ENCODE data around the gene ACTG1. TPM values are rescaled to one million over a fixed set of nuclear protein-coding genes. Genes with fewer than 3 reads are reported as not detected.

Gene ACTG1
- total RNA-seq, 1 donor from 2014 or later: 4,575 TPM

GRCh38 chr17:81488276-81488860, 24.2 kb downstream of the ACTG1 start:
- Mint-ChIP-seq H3K9me3 (ENCODE audit: low read depth) (no peaks in the 10 kb centered on the region), H3K27ac (ENCODE audit: unreplicated experiment) (no peak overlapping the region), H3K4me1 (ENCODE audit: low read depth) (peaks cover 15% of the 10 kb centered on the region), H3K36me3 (ENCODE audit: low read depth) (no peaks in the 10 kb centered on the region), H3K4me3 (ENCODE audit: unreplicated experiment) (peak overlapping the region; percentile 19), H3K27me3 (ENCODE audit: low read depth) (peaks cover 5% of the 10 kb centered on the region)
- no peak for TF ChIP-seq CTCF (IDR thresholded peaks at IDR 0.05)
- DNase-seq (ENCODE audit: low spot score): peak; percentile 80

GRCh38 chr17:81487487-81488275, 24.9 kb downstream of the ACTG1 start:
- no peak overlapping the region for H3K27ac Mint-ChIP-seq (ENCODE audit: unreplicated experiment)
- H3K27me3 Mint-ChIP-seq (ENCODE audit: low read depth): peaks cover 5% of the 10 kb centered on the region
- H3K9me3 Mint-ChIP-seq (ENCODE audit: low read depth): no peaks in the 10 kb centered on the region
- H3K36me3 Mint-ChIP-seq (ENCODE audit: low read depth): no peaks in the 10 kb centered on the region
- no peak for TF ChIP-seq CTCF (IDR thresholded peaks at IDR 0.05)
- peak overlapping the region; percentile 64 for H3K4me3 Mint-ChIP-seq (ENCODE audit: unreplicated experiment)
- peak; percentile 83 for DNase-seq (ENCODE audit: low spot score)
- peaks cover 19% of the 10 kb centered on the region for H3K4me1 Mint-ChIP-seq (ENCODE audit: low read depth)

GRCh38 chr17:81487089-81487486, 25.5 kb downstream of the ACTG1 start:
- no peak for DNase-seq (ENCODE audit: low spot score)
- Mint-ChIP-seq H3K36me3 (ENCODE audit: low read depth) (no peaks in the 10 kb centered on the region), H3K9me3 (ENCODE audit: low read depth) (no peaks in the 10 kb centered on the region), H3K4me3 (ENCODE audit: unreplicated experiment) (peak overlapping the region; percentile 64), H3K27ac (ENCODE audit: unreplicated experiment) (no peak overlapping the region), H3K4me1 (ENCODE audit: low read depth) (peaks cover 20% of the 10 kb centered on the region), H3K27me3 (ENCODE audit: low read depth) (peaks cover under 1% of the 10 kb centered on the region)
- no peak for TF ChIP-seq CTCF (IDR thresholded peaks at IDR 0.05)

GRCh38 chr17:81486199-81486810, 26.3 kb downstream of the ACTG1 start:
- Mint-ChIP-seq H3K9me3 (ENCODE audit: low read depth) (no peaks in the 10 kb centered on the region), H3K27me3 (ENCODE audit: low read depth) (no peaks in the 10 kb centered on the region), H3K4me1 (ENCODE audit: low read depth) (peaks cover 20% of the 10 kb centered on the region), H3K27ac (ENCODE audit: unreplicated experiment) (no peak overlapping the region), H3K36me3 (ENCODE audit: low read depth) (no peaks in the 10 kb centered on the region), H3K4me3 (ENCODE audit: unreplicated experiment) (no peak overlapping the region)
- TF ChIP-seq CTCF (IDR thresholded peaks at IDR 0.05): no peak
- no peak for DNase-seq (ENCODE audit: low spot score)

- peak; percentile 99 for TF ChIP-seq CTCF (IDR thresholded peaks at IDR 0.05)
- Mint-ChIP-seq H3K4me3 (ENCODE audit: unreplicated experiment) (peak overlapping the region; percentile 22), H3K27ac (ENCODE audit: unreplicated experiment) (no peak overlapping the region), H3K4me1 (ENCODE audit: low read depth) (peaks cover 25% of the 10 kb centered on the region), H3K27me3 (ENCODE audit: low read depth) (no peaks in the 10 kb centered on the region), H3K36me3 (ENCODE audit: low read depth) (peaks cover 2% of the 10 kb centered on the region), H3K9me3 (ENCODE audit: low read depth) (no peaks in the 10 kb centered on the region)
- peak; percentile 96 for DNase-seq (ENCODE audit: low spot score)
Measured at GRCh38 chr17:81484195-81484979, 28.2 kb downstream of the ACTG1 start.

All from chondrocyte (in vitro differentiated cells).